ENCODE data around the gene HPCAL1.

- TF ChIP-seq CTCF (IDR thresholded peaks at IDR 0.05) = no peak
- TF ChIP-seq POLR2A (IDR thresholded peaks at IDR 0.05) = no peak
- no peak for TF ChIP-seq EP300 (IDR thresholded peaks at IDR 0.05)
Observed at GRCh38 chr2:10305254-10305635, 2.5 kb downstream of the HPCAL1 start.

All from tibial nerve (tissue), 4 donors.